ENCODE measurements around the gene SLC10A7.

The SLC10A7 gene

GRCh38 chr4:146245850-146246249 is 275.9 kb downstream of the SLC10A7 start:
- DNase-seq = no peak

- no peak for DNase-seq
These were observed 276.5 kb downstream of the SLC10A7 start for GRCh38 chr4:146245246-146245645.

GRCh38 chr4:146244496-146244895 is 277.2 kb downstream of the SLC10A7 start:
- DNase-seq = no peak

- no peak for DNase-seq
These were observed 277.9 kb downstream of the SLC10A7 start for GRCh38 chr4:146243883-146244277.

GRCh38 chr4:146243141-146243882 is 278.4 kb downstream of the SLC10A7 start:
- no peak for DNase-seq

- no peak for DNase-seq
These were observed 283.6 kb downstream of the SLC10A7 start for GRCh38 chr4:146238107-146238506.

- no peak for DNase-seq
These were observed 284.6 kb downstream of the SLC10A7 start for GRCh38 chr4:146237092-146237491.

GRCh38 chr4:146236216-146236615 is 285.5 kb downstream of the SLC10A7 start:
- no peak for DNase-seq

GRCh38 chr4:146235654-146236177 is 286.0 kb downstream of the SLC10A7 start:
- DNase-seq = no peak

GRCh38 chr4:146232131-146232722 is 289.5 kb downstream of the SLC10A7 start:
- DNase-seq = no peak

- no peak for DNase-seq
These were observed 292.3 kb downstream of the SLC10A7 start for GRCh38 chr4:146229406-146229805.

- no peak for DNase-seq
These were observed 297.3 kb downstream of the SLC10A7 start for GRCh38 chr4:146224326-146224966.

GRCh38 chr4:146222313-146222712 is 299.4 kb downstream of the SLC10A7 start:
- no peak for DNase-seq

GRCh38 chr4:146214238-146214637 is 307.5 kb downstream of the SLC10A7 start, which contains the start of gene REELD1:
Gene REELD1 (plus strand): TSS chr4:146214538. CDS start chr4:146216953, 2,415 bp downstream.
- peak; percentile 88 for DNase-seq

GRCh38 chr4:146212781-146213180 is 309.0 kb downstream of the SLC10A7 start:
- no peak for DNase-seq

- no peak for DNase-seq
These were observed 310.3 kb downstream of the SLC10A7 start for GRCh38 chr4:146211440-146211839.

GRCh38 chr4:146210890-146211289 is 310.9 kb downstream of the SLC10A7 start:
- DNase-seq = no peak

- DNase-seq = no peak
These were observed 314.3 kb downstream of the SLC10A7 start for GRCh38 chr4:146207410-146207809.

All from NCI-H82 (cell line).